Esophagus (tissue), 2 donors: ENCODE data around the gene USF2. TPM values are rescaled to one million over a fixed set of nuclear protein-coding genes. Genes with fewer than 3 reads are reported as not detected.

Experiments
- H3K27ac ChIP-seq, 2 donors: one replicate each; pipeline ENCODE4 v1.5.1; 2013; ENCODE audit warnings: low read depth in 2 of 2, mild to moderate bottlenecking in 2 of 2, inconsistent platforms in 1 of 2, low read length in 1 of 2, moderate library complexity in 1 of 2
- H3K27me3 ChIP-seq, 2 donors: one replicate each; pipeline ENCODE4 v1.6.1; 2013; ENCODE audit warnings: low read length in 2 of 2, control low read depth in 1 of 2, mild to moderate bottlenecking in 1 of 2; ENCODE audit not compliant: insufficient read depth in 2 of 2, control insufficient read depth in 1 of 2
- H3K36me3 ChIP-seq, 2 donors: one replicate each; pipeline ENCODE4 v1.6.1; 2013; ENCODE audit warnings: low read length in 1 of 2; ENCODE audit not compliant: control insufficient read depth in 2 of 2, insufficient read depth in 2 of 2
- H3K4me1 ChIP-seq, 2 donors: one replicate each; pipeline ENCODE4 v1.6.1; 2013; ENCODE audit warnings: low read length in 1 of 2; ENCODE audit not compliant: control insufficient read depth in 2 of 2, insufficient read depth in 2 of 2
- H3K4me3 ChIP-seq, 2 donors: one replicate each; pipeline ENCODE4 v1.5.1; 2013; ENCODE audit warnings: low read length in 2 of 2, mild to moderate bottlenecking in 2 of 2, low read depth in 1 of 2, moderate library complexity in 1 of 2
- H3K9me3 ChIP-seq, 2 donors: one replicate each; pipeline ENCODE4 v1.6.1; 2013; ENCODE audit warnings: mild to moderate bottlenecking in 2 of 2, low read depth in 1 of 2, low read length in 1 of 2, moderate library complexity in 1 of 2; ENCODE audit not compliant: control insufficient read depth in 2 of 2, insufficient read depth in 1 of 2
- WGBS, 2 donors: extraction: QIAGEN DNeasy Blood & Tissue Kit; methylation state at CpG; one replicate each; pipeline ENCODE4 v1.1.7; 2013; 5-methylcytosine and 5-hydroxymethylcytosine counted together
- polyA plus RNA-seq, 2 donors: library from polyadenylated mRNA; stranded (reverse); fragments of 200-250 nt; gene quantifications; one replicate each; pipeline ENCODE4 v1.2.3, GENCODE V29; 2013
- donor health status: healthy with polysubstance abuse.
- donor health status: Bipolar disorder and iron deficiency.

Gene USF2
- polyA plus RNA-seq, 2 donors: 74.7 to 97.6 TPM

DNA sequence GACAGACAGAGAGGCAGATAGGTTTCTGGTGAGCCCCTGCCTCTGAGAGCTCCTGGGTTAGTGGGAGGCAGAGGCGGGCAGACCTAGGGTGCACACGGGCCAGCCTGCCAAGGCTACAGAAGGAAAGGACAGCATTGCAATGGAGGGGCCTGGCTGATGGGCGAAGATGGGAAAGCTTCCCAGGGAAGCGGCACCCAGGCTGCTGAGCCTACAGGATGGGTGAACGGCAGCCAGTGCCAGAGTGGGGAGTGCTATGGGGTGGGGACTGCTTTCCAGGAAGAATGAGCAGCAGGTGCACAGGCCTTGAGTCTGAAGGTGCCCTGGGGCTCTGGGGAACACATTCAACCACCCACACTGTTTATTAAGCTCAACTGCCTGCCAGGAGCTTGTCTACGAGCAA is 22.5 kb downstream of the USF2 start:
- WGBS, 2 donors: 49 to 50% methylated on average over 6 of the region's 6 CpGs
- Histone ChIP-seq H3K27ac (no peak overlapping the region), H3K36me3 (no peaks in the 10 kb centered on the region), H3K9me3 (no peaks in the 10 kb centered on the region), H3K27me3 (no peaks in the 10 kb centered on the region), H3K4me1 (no peaks in the 10 kb centered on the region), H3K4me3 (no peak overlapping the region)

DNA sequence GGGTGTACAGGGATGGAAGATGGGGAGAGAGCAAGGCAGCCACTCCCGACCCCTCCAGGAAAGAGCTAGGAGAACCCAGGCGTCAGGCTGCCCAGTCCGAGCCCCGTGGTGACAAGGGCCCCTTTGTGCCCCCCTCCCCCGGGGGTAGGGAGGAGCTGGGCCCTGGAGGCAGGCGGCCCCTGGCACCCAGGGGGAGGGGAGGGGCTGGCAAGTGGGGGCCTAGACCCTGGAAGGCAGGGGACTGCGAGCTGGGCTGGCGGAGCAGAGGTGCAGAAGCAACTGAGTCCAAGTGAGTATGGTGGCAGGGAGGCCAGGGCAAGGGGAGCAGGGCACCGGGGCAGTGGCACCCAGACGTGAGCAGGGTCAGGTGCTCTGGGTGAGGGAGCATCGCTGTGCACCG is 23.2 kb downstream of the USF2 start, which contains the start of gene MAG:
Gene MAG (plus strand): TSS at position 246 of the 400 bp plus-strand sequence. CDS start 3,248 bp downstream, outside the sequence.
- Histone ChIP-seq H3K36me3 (no peaks in the 10 kb centered on the region), H3K4me3 (no peak within 1 kb of the TSS), H3K27ac (no peak within 1 kb of the TSS), H3K4me1 (no peaks in the 10 kb centered on the region), H3K27me3 (no peaks in the 10 kb centered on the region), H3K9me3 (no peaks in the 10 kb centered on the region)
- 66 to 71% methylated on average over 12 of the region's 12 CpGs for WGBS, 2 donors

- Histone ChIP-seq H3K4me3 (no peak overlapping the region), H3K36me3 (no peaks in the 10 kb centered on the region), H3K27ac (no peak overlapping the region), H3K9me3 (no peaks in the 10 kb centered on the region), H3K27me3 (no peaks in the 10 kb centered on the region), H3K4me1 (no peaks in the 10 kb centered on the region)
- WGBS, 2 donors: 55 to 62% methylated on average over 23 of the region's 23 CpGs
Observed at GRCh38 chr19:35292421-35293362, 23.9 kb downstream of the USF2 start.

DNA sequence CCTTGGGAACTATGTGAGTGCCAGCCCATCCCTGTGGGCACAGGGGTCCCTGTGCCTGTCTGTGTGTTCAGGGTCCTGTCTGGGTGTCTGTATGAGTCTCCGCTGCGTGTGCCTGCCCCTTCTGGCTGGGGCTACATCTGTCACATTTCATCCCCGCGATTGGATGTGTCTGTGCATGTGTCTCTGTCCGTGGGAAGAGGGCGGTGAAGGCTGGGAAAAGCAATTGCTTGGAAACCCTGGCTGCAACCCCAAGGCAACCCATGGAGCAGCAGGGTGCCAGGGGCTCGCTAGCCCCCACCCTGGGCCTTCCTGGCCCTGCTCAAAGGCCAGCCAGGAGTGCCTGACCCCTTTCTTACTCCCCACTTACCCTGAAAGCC is 24.6 kb downstream of the USF2 start:
- no peaks in the 10 kb centered on the region for H3K27me3 ChIP-seq
- no peaks in the 10 kb centered on the region for H3K9me3 ChIP-seq
- no peak overlapping the region for H3K27ac ChIP-seq
- H3K4me1 ChIP-seq: no peaks in the 10 kb centered on the region
- no peaks in the 10 kb centered on the region for H3K36me3 ChIP-seq
- WGBS, 2 donors: 15 to 27% methylated on average over 7 of the region's 7 CpGs
- H3K4me3 ChIP-seq: no peak overlapping the region

GRCh38 chr19:35293808-35294207 is 25.0 kb downstream of the USF2 start:
- H3K27me3 ChIP-seq: no peaks in the 10 kb centered on the region
- H3K9me3 ChIP-seq: no peaks in the 10 kb centered on the region
- WGBS, 2 donors: 42 to 49% methylated on average over 17 of the region's 17 CpGs
- H3K4me1 ChIP-seq: no peaks in the 10 kb centered on the region
- no peaks in the 10 kb centered on the region for H3K36me3 ChIP-seq
- no peak overlapping the region for H3K27ac ChIP-seq
- no peak overlapping the region for H3K4me3 ChIP-seq

DNA sequence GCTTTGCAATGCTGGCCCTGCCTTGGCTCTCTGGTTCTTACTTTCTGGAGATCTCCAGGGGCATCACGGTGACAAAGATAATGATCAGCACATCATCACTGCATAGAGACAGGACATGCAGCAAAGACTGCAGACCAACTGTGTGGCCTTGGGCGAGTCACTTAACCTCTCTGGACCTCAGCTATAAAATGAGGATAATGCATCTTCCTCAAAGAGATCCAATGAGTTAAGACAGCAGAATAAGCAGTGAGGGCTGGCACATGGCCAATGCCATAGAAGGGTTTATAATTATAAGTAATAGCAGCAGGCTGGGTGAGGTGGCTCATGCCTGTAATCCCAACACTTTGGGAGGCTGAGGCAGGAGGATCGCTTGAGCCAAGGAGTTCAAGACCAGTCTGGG is 25.6 kb downstream of the USF2 start:
- H3K4me1 ChIP-seq: no peaks in the 10 kb centered on the region
- no peaks in the 10 kb centered on the region for H3K9me3 ChIP-seq
- no peaks in the 10 kb centered on the region for H3K27me3 ChIP-seq
- H3K36me3 ChIP-seq: no peaks in the 10 kb centered on the region
- no peak overlapping the region for H3K4me3 ChIP-seq
- WGBS, 2 donors: 62% methylated on average over 3 of the region's 3 CpGs
- H3K27ac ChIP-seq: no peak overlapping the region

DNA sequence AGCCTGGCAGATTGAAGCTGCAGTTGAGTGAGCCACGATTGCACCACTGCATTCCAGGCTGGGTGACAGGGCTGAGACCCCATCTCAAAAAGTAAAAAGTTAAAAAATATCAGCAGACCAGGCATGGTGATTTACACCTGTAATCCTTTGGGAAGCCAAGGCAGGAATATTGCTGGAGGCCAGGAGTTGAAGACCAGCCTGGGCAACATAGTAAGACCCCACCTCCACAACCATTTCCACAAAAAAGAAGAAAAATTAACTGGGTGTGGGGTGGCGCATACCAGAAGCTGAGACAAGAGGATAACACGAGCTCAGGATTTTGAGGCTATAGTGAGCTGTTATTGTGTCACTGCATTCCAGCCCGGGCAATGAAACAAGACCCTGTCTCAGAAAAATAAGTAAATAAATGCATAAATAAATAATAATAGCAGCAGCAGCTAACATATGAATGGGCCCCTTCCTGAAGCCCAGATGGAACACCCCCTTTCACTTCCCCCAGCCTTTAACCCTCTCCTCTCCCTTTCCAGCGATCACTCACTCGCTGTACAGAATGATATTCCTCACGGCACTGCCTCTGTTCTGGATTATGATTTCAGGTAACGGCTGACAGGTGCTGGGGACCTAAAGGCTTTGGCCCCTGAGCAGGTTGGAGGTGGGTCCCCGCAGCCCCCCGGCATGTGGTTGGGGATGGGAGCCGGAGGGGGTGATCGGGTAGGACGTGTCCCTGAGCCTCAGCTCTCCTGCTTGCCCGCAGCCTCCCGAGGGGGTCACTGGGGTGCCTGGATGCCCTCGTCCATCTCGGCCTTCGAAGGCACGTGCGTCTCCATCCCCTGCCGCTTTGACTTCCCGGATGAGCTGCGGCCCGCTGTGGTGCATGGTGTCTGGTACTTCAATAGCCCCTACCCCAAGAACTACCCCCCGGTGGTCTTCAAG is 26.4 kb downstream of the USF2 start:
- 55 to 56% methylated on average over 25 of the region's 25 CpGs for WGBS, 2 donors

GRCh38 chr19:35295792-35296462 is 27.2 kb downstream of the USF2 start:
- H3K36me3 ChIP-seq: no peaks in the 10 kb centered on the region
- WGBS, 2 donors: 44 to 53% methylated on average over 24 of the region's 24 CpGs
- no peak overlapping the region for H3K4me3 ChIP-seq
- H3K4me1 ChIP-seq: no peaks in the 10 kb centered on the region
- no peaks in the 10 kb centered on the region for H3K27me3 ChIP-seq
- no peak overlapping the region for H3K27ac ChIP-seq
- no peaks in the 10 kb centered on the region for H3K9me3 ChIP-seq

More for the DNA sequence above, 26.4 kb downstream of the USF2 start:
- no peaks in the 10 kb centered on the region for H3K9me3 ChIP-seq
- no peak overlapping the region for H3K27ac ChIP-seq
- H3K4me1 ChIP-seq: no peaks in the 10 kb centered on the region
- H3K36me3 ChIP-seq: no peaks in the 10 kb centered on the region
- H3K27me3 ChIP-seq: no peaks in the 10 kb centered on the region
- no peak overlapping the region for H3K4me3 ChIP-seq
